HepG2 (cell line): Measurements from ENCODE around the gene MPLKIP. TPM values are rescaled to one million over a fixed set of nuclear protein-coding genes. Genes with fewer than 3 reads are reported as not detected.

ENCODE experiments used
- ARNT ChIP-seq: fragments of 450-650 bp; IDR thresholded peaks from 2 replicates; pipeline ENCODE4 v1.6.1; 2017
- ARNTL ChIP-seq: sonication (generic); formaldehyde crosslinking; IDR thresholded peaks from 2 replicates; pipeline ENCODE4 v1.4.0; 2020; ENCODE audit warnings: mild to moderate bottlenecking, missing genetic modification reagents
- CHD4 ChIP-seq: fragments of 200-600 bp; sonication (generic); IDR thresholded peaks from 2 replicates; pipeline ENCODE4 v1.7.0; 2017; ENCODE audit warnings: mild to moderate bottlenecking, low read length, borderline replicate concordance
- CREM ChIP-seq, 2 experiments: sonication (generic) in 1 of 2; formaldehyde crosslinking in 1 of 2; IDR thresholded peaks; 2 replicates each; pipeline versions ENCODE4 v1.4.0 to v1.6.1; 2016 to 2020; ENCODE audit warnings: antibody characterized with exemption in 1 of 2, mild to moderate bottlenecking in 1 of 2, missing genetic modification reagents in 1 of 2
- E2F5 ChIP-seq: sonication (generic); formaldehyde crosslinking; conservative IDR thresholded peaks from 2 replicates; pipeline ENCODE4 v1.4.0; 2020; ENCODE audit warnings: missing genetic modification reagents
- ELF1 ChIP-seq: sonication (generic); formaldehyde crosslinking; IDR thresholded peaks from 2 replicates; pipeline ENCODE4 v1.4.0; 2020; ENCODE audit warnings: missing genetic modification reagents
- GTF3A ChIP-seq: sonication (generic); formaldehyde crosslinking; conservative IDR thresholded peaks from 2 replicates; pipeline ENCODE4 v1.4.0; 2020; ENCODE audit warnings: mild to moderate bottlenecking, missing genetic modification reagents
- HIC2 ChIP-seq: sonication (generic); formaldehyde crosslinking; IDR thresholded peaks from 2 replicates; pipeline ENCODE4 v1.9.0; 2022; ENCODE audit warnings: low read depth, missing genetic modification reagents
- MAFK ChIP-seq, 2 experiments: IDR thresholded peaks in 1 of 2; conservative IDR thresholded peaks in 1 of 2; 2 replicates each; pipeline ENCODE4 v1.6.1; 2011; ENCODE audit warnings: improper control_type of control experiment in 2 of 2, low read length in 2 of 2
- MXD4 ChIP-seq: IDR thresholded peaks from 2 replicates; pipeline ENCODE4 v1.6.1; 2016; ENCODE audit warnings: mild to moderate bottlenecking, missing biosample characterization, missing genetic modification reagents
- PRPF4 ChIP-seq: fragments of 200-400 bp; formaldehyde crosslinking; IDR thresholded peaks from 2 replicates; pipeline ENCODE4 v1.6.1; 2016; ENCODE audit warnings: low read length, low read depth; ENCODE audit not compliant: poor library complexity, severe bottlenecking
- RFXANK ChIP-seq: IDR thresholded peaks from 2 replicates; pipeline ENCODE4 v1.6.1; 2016
- TBX3 ChIP-seq: fragments of 450-650 bp; IDR thresholded peaks from 2 replicates; pipeline ENCODE4 v1.6.1; 2017; ENCODE audit warnings: antibody characterized with exemption, mild to moderate bottlenecking, inconsistent platforms, borderline replicate concordance
- ZBTB3 ChIP-seq: sonication (generic); formaldehyde crosslinking; IDR thresholded peaks from 2 replicates; pipeline ENCODE4 v1.4.0; 2020; ENCODE audit warnings: low read depth, mild to moderate bottlenecking, moderate library complexity, missing genetic modification reagents, borderline replicate concordance
- ZBTB7B ChIP-seq: sonication (generic); formaldehyde crosslinking; IDR thresholded peaks from 2 replicates; pipeline ENCODE4 v1.4.0; 2020; ENCODE audit warnings: missing genetic modification reagents
- ZFP62 ChIP-seq: sonication (generic); formaldehyde crosslinking; IDR thresholded peaks from 2 replicates; pipeline ENCODE4 v1.4.0; 2020; ENCODE audit warnings: missing genetic modification reagents
- ZNF44 ChIP-seq: sonication (generic); formaldehyde crosslinking; IDR thresholded peaks from 2 replicates; pipeline ENCODE4 v1.5.1; 2020; ENCODE audit warnings: mild to moderate bottlenecking, missing genetic modification reagents
- polyA plus RNA-seq, 8 experiments: library from polyadenylated mRNA; depleted of rRNA in 3 of 8; stranded (reverse) in 7 of 8; unstranded in 1 of 8; fragments of >200 nt; fragmentation: Illumina TruSeq in 4 of 8; extraction: Trizol in 4 of 8; gene quantifications; 2 replicates each; pipeline versions ENCODE4 v1.2.1 to v1.2.3, GENCODE V29; 2011 to 2016; ENCODE audit warnings: low read depth in 4 of 8, missing spikeins in 1 of 8, mixed read lengths in 1 of 8; ENCODE audit not compliant: insufficient read depth in 1 of 8
- total RNA-seq, 5 experiments: library from RNA; depleted of rRNA; stranded (reverse); fragments of >200 nt; fragmentation: Illumina TruSeq; extraction: Trizol; gene quantifications; 2 replicates each; pipeline ENCODE4 v1.2.3, GENCODE V29; 2016; ENCODE audit warnings: low read depth in 1 of 5
- TF ChIP-seq, protein P1 (sequence below): sonication (generic); formaldehyde crosslinking; IDR thresholded peaks from 2 replicates; pipeline ENCODE4 v1.4.0; 2020; ENCODE audit warnings: mild to moderate bottlenecking, missing genetic modification reagents

The MPLKIP gene
- total and polyA plus RNA-seq, 2 of the 13 experiments (the other 11 are each of a cell fraction or from before 2014, with no cell fraction given): 40.1 to 45.7 TPM

GRCh38 chr7:40134428-40135316 lies at the start of gene MPLKIP, which contains the start of gene SUGCT (continued):
- TF ChIP-seq ZBTB7B (CRISPR knock-in tag): peak; percentile 62; the same call in 1 of the 2 replicates
- no peak for TF ChIP-seq ZBTB3
- TF ChIP-seq ZNF44 (CRISPR knock-in tag): no peak
- TF ChIP-seq E2F5 (CRISPR knock-in tag): no peak
- TF ChIP-seq MXD4: 0 out of 2 replicates have a peak, but pooled peaks have one; percentile 47
- TF ChIP-seq MAFK (conservative IDR thresholded peaks at IDR 0.05 in 1 of 2, IDR thresholded peaks at IDR 0.05 in 1 of 2; ENCODE audit: low read length in 2 of 2): no peak
- TF ChIP-seq, protein P1, sequence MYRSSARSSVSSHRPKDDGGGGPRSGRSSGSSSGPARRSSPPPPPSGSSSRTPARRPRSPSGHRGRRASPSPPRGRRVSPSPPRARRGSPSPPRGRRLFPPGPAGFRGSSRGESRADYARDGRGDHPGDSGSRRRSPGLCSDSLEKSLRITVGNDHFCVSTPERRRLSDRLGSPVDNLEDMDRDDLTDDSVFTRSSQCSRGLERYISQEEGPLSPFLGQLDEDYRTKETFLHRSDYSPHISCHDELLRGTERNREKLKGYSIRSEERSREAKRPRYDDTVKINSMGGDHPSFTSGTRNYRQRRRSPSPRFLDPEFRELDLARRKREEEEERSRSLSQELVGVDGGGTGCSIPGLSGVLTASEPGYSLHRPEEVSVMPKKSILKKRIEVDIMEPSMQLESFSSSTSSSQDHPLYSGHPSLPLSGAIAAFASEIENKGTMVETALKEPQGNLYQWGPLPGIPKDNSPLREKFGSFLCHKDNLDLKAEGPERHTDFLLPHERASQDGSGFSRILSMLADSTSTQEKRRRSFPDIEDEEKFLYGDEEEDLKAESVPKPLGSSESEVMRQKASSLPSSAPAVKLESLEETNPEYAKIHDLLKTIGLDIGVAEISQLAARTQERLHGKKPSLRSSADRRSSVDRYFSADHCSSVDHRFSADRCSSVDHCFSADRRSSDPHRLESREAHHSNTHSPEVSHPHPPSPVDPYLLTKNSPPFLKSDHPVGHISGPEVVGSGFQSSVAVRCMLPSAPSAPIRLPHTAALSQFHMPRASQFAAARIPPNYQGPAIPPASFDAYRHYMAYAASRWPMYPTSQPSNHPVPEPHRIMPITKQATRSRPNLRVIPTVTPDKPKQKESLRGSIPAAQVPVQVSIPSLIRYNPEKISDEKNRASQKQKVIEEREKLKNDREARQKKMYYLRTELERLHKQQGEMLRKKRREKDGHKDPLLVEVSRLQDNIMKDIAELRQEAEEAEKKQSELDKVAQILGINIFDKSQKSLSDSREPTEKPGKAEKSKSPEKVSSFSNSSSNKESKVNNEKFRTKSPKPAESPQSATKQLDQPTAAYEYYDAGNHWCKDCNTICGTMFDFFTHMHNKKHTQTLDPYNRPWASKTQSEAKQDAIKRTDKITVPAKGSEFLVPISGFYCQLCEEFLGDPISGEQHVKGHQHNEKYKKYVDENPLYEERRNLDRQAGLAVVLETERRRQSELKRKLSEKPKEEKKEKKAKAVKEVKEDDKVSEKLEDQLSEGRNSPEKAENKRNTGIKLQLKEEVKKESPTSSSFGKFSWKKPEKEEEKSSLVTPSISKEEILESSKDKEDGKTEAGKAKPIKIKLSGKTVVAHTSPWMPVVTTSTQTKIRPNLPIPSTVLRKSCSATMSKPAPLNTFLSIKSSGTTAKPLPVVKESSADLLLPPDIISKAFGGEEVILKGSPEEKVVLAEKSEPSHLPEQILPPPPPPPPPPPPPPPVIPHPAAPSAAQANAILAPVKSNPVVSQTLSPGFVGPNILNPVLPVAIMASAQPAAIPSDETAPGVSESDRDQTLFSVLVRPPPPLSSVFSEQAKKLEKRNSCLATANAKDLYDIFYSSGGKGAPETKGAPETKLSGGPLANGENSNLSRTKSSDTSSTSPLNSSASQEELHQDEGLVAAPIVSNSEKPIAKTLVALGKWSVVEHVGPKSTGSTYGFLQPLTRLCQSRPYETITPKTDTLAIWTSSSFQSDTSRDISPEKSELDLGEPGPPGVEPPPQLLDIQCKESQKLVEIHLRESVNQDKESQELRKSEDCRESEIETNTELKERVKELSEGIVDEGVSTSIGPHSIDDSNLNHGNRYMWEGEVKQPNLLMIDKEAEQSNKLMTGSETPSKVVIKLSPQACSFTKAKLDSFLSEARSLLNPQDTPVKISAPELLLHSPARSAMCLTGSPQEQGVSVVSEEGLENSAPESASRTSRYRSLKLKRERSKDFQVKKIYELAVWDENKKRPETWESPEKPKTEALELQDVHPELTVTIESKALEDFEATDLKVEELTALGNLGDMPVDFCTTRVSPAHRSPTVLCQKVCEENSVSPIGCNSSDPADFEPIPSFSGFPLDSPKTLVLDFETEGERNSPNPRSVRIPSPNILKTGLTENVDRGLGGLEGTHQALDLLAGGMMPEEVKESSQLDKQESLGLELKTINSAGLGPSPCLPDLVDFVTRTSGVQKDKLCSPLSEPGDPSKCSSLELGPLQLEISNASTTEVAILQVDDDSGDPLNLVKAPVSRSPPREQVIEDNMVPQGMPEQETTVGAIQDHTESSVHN (CRISPR knock-in tag): no peak
- TF ChIP-seq GTF3A (CRISPR knock-in tag): no peak
- 0 out of 2 replicates have a peak, but pooled peaks have one; percentile 19 for TF ChIP-seq RFXANK
- no peak for TF ChIP-seq CHD4
- TF ChIP-seq ARNT: no peak
- TF ChIP-seq TBX3: no peak
- no peak for TF ChIP-seq PRPF4
- no peak; the same call in 1 of the 2 replicates for TF ChIP-seq ARNTL
- 0 out of 2 replicates have a peak, but pooled peaks have one; percentile 53 for TF ChIP-seq ELF1 (CRISPR knock-in tag)
- TF ChIP-seq ZFP62: no peak
- TF ChIP-seq HIC2 (CRISPR knock-in tag): peak; percentile 90
- TF ChIP-seq CREM (IDR thresholded peaks at IDR 0.05): peak; percentile 66; the same call in 1 of the 2 replicates
- no peak for TF ChIP-seq CREM (CRISPR knock-in tag; IDR thresholded peaks at IDR 0.05)
